Measurements from ENCODE around the gene ALKBH2. TPM values are rescaled to one million over a fixed set of nuclear protein-coding genes. Genes with fewer than 3 reads are reported as not detected.
"Not testable (repeated sequence)": the region's sequence is repeated elsewhere in the genome, so short reads cannot be mapped to it uniquely, and the experiment has no call there.

The ALKBH2 gene
- total RNA-seq, 1 donor from 2014 or later, result 7.7 TPM

GRCh38 chr12:109089683-109090082 lies 3.6 kb downstream of the ALKBH2 start:
- intact Hi-C loops (cut with DNase I), result loop anchor here (10.0 kb wide), 3 partner anchors 205 to 445 kb away; partner anchors contain the start of genes DAO and SSH1
- ATAC-seq, result no peak
- no peak for DNase-seq (ENCODE audit: missing footprints)

- ATAC-seq, result no peak
- no peak for DNase-seq (ENCODE audit: missing footprints)
- intact Hi-C loops (cut with DNase I), result no loop called here
These were observed 4.5 kb downstream of the ALKBH2 start for GRCh38 chr12:109088818-109089217.

- peak; percentile 43 for ATAC-seq
These were observed 6.0 kb downstream of the ALKBH2 start for GRCh38 chr12:109087250-109087649.

GRCh38 chr12:109085590-109085989 lies 7.7 kb downstream of the ALKBH2 start:
- DNase-seq (ENCODE audit: missing footprints) (no peak), ATAC-seq (no peak)
- intact Hi-C loops (cut with DNase I), result no loop called here

More at GRCh38 chr12:109087250-109087649, 6.0 kb downstream of the ALKBH2 start:
- intact Hi-C loops (cut with DNase I), result no loop called here
- no peak for DNase-seq (ENCODE audit: missing footprints)

GRCh38 chr12:109084425-109084824 lies 8.8 kb downstream of the ALKBH2 start:
- no peak for DNase-seq (ENCODE audit: missing footprints)
- ATAC-seq, result no peak
- intact Hi-C loops (cut with DNase I), result no loop called here

- ATAC-seq, result no peak
These were observed 10.5 kb downstream of the ALKBH2 start for GRCh38 chr12:109082751-109083150.

GRCh38 chr12:109074866-109075265 lies 18.4 kb downstream of the ALKBH2 start:
- no peak for ATAC-seq
- intact Hi-C loops (cut with DNase I), result no loop called here
- DNase-seq (ENCODE audit: missing footprints), result no peak

More at GRCh38 chr12:109082751-109083150, 10.5 kb downstream of the ALKBH2 start:
- no peak for DNase-seq (ENCODE audit: missing footprints)
- intact Hi-C loops (cut with DNase I), result no loop called here

GRCh38 chr12:109069307-109070271 lies 23.7 kb downstream of the ALKBH2 start:
- intact Hi-C loops (cut with DNase I), result no loop called here
- DNase-seq (ENCODE audit: missing footprints) (no peak), ATAC-seq (no peak)

- ATAC-seq (no peak), DNase-seq (ENCODE audit: missing footprints) (no peak)
- intact Hi-C loops (cut with DNase I), result no loop called here
These were observed 27.4 kb downstream of the ALKBH2 start for GRCh38 chr12:109065853-109066193.

GRCh38 chr12:109065154-109065852 lies 28.0 kb downstream of the ALKBH2 start:
- ATAC-seq (no peak), DNase-seq (ENCODE audit: missing footprints) (no peak)
- intact Hi-C loops (cut with DNase I), result no loop called here

- intact Hi-C loops (cut with DNase I), result no loop called here
- no peak for DNase-seq (ENCODE audit: missing footprints)
- ATAC-seq, result no peak
These were observed 29.1 kb downstream of the ALKBH2 start for GRCh38 chr12:109064143-109064542.

GRCh38 chr12:109058773-109059172 lies 34.5 kb downstream of the ALKBH2 start:
- no peak for ATAC-seq
- no peak for DNase-seq (ENCODE audit: missing footprints)
- intact Hi-C loops (cut with DNase I), result loop anchor here (10.0 kb wide), 1 partner anchor 104 kb away; no protein-coding TSS in a partner anchor

- ATAC-seq, result no peak
- intact Hi-C loops (cut with DNase I), result loop anchor here (10.0 kb wide), 1 partner anchor 103 kb away; no protein-coding TSS in a partner anchor
- DNase-seq (ENCODE audit: missing footprints), result no peak
These were observed 35.9 kb downstream of the ALKBH2 start for GRCh38 chr12:109057376-109057775.

GRCh38 chr12:109056891-109057290 lies 36.4 kb downstream of the ALKBH2 start:
- intact Hi-C loops (cut with DNase I), result loop anchor here (10.0 kb wide), 1 partner anchor 102 kb away; no protein-coding TSS in a partner anchor
- no peak for ATAC-seq
- no peak for DNase-seq (ENCODE audit: missing footprints)

- ATAC-seq (no peak), DNase-seq (ENCODE audit: missing footprints) (no peak)
- intact Hi-C loops (cut with DNase I), result loop anchor here (10.0 kb wide), 1 partner anchor 100 kb away; no protein-coding TSS in a partner anchor
These were observed 38.8 kb downstream of the ALKBH2 start for GRCh38 chr12:109054520-109054919.

GRCh38 chr12:109054124-109054513 lies 39.2 kb downstream of the ALKBH2 start:
- intact Hi-C loops (cut with DNase I), result loop anchor here (10.0 kb wide), 1 partner anchor 99 kb away; no protein-coding TSS in a partner anchor
- not testable (repeated sequence) for DNase-seq (ENCODE audit: missing footprints); ATAC-seq

- intact Hi-C loops (cut with DNase I), result loop anchor here (10.0 kb wide), 1 partner anchor 99 kb away; no protein-coding TSS in a partner anchor
- DNase-seq (ENCODE audit: missing footprints) (no peak), ATAC-seq (no peak)
These were observed 39.7 kb downstream of the ALKBH2 start for GRCh38 chr12:109053382-109054123.

GRCh38 chr12:109052414-109053323 lies 40.6 kb downstream of the ALKBH2 start, which contains the start of gene USP30:
Gene USP30, plus strand, starts transcription at chr12:109052576. Its CDS starts 103 bp downstream, at chr12:109052679.
- ATAC-seq (peak; percentile 97), DNase-seq (ENCODE audit: missing footprints) (peak; percentile 91)
- intact Hi-C loops (cut with DNase I), result loop anchor here (10.0 kb wide), 1 partner anchor 98 kb away; no protein-coding TSS in a partner anchor

All from Right ventricle myocardium inferior (tissue), 1 donor.